ENCODE data around the gene SOX13. TPM values are rescaled to one million over a fixed set of nuclear protein-coding genes. Genes with fewer than 3 reads are reported as not detected.

The SOX13 gene
- total RNA-seq, 1 experiment from 2014 or later: 81.9 TPM

- Histone ChIP-seq H3F3A (ENCODE audit: low read length, unreplicated experiment) (no peaks in the 10 kb centered on the region), H3K9me3 (ENCODE audit: low read length) (no peaks in the 10 kb centered on the region), H3K36me3 (ENCODE audit: low read depth, low read length) (no peaks in the 10 kb centered on the region), H3K27ac (ENCODE audit: low read length) (no peak overlapping the region), H3K9me2 (replicated peaks; ENCODE audit: low read length) (no peaks in the 10 kb centered on the region), H3K9ac (ENCODE audit: low read length) (no peak overlapping the region), H3K4me2 (ENCODE audit: low read length) (no peak overlapping the region), H3K27me3 (ENCODE audit: low read length) (no peaks in the 10 kb centered on the region), H3K4me3 (ENCODE audit: low read length) (no peak overlapping the region), H3K4me1 (ENCODE audit: insufficient read depth, low read length) (0 out of 2 replicates have a peak, but pooled peaks cover 8% of the 10 kb centered on the region), H2AFZ (ENCODE audit: low read length) (no peak overlapping the region), H4K20me1 (ENCODE audit: low read length) (no peaks in the 10 kb centered on the region), H3K79me2 (ENCODE audit: low read length) (no peaks in the 10 kb centered on the region)
- DNase-seq (no peak), ATAC-seq (no peak)
- BruUV-seq (replicated peaks): no TSS peak
- POLR2A ChIA-PET (ENCODE audit: unreplicated experiment): no interaction called here
- TF ChIP-seq EZH2phosphoT487 (IDR thresholded peaks at IDR 0.05; ENCODE audit: borderline replicate concordance, low read length): no peak
- TF ChIP-seq EZH2 (IDR thresholded peaks at IDR 0.05; ENCODE audit: low read length, unreplicated experiment): no peak
- TF ChIP-seq, protein P1, sequence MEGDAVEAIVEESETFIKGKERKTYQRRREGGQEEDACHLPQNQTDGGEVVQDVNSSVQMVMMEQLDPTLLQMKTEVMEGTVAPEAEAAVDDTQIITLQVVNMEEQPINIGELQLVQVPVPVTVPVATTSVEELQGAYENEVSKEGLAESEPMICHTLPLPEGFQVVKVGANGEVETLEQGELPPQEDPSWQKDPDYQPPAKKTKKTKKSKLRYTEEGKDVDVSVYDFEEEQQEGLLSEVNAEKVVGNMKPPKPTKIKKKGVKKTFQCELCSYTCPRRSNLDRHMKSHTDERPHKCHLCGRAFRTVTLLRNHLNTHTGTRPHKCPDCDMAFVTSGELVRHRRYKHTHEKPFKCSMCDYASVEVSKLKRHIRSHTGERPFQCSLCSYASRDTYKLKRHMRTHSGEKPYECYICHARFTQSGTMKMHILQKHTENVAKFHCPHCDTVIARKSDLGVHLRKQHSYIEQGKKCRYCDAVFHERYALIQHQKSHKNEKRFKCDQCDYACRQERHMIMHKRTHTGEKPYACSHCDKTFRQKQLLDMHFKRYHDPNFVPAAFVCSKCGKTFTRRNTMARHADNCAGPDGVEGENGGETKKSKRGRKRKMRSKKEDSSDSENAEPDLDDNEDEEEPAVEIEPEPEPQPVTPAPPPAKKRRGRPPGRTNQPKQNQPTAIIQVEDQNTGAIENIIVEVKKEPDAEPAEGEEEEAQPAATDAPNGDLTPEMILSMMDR (conservative IDR thresholded peaks at IDR 0.05; ENCODE audit: low read depth, low read length): no peak
- CTCF ChIA-PET: no interaction called here
- intact Hi-C loops (cut with micrococcal nuclease): no loop called here
Observed at GRCh38 chr1:204146965-204147364, 74.0 kb downstream of the SOX13 start.

DNA sequence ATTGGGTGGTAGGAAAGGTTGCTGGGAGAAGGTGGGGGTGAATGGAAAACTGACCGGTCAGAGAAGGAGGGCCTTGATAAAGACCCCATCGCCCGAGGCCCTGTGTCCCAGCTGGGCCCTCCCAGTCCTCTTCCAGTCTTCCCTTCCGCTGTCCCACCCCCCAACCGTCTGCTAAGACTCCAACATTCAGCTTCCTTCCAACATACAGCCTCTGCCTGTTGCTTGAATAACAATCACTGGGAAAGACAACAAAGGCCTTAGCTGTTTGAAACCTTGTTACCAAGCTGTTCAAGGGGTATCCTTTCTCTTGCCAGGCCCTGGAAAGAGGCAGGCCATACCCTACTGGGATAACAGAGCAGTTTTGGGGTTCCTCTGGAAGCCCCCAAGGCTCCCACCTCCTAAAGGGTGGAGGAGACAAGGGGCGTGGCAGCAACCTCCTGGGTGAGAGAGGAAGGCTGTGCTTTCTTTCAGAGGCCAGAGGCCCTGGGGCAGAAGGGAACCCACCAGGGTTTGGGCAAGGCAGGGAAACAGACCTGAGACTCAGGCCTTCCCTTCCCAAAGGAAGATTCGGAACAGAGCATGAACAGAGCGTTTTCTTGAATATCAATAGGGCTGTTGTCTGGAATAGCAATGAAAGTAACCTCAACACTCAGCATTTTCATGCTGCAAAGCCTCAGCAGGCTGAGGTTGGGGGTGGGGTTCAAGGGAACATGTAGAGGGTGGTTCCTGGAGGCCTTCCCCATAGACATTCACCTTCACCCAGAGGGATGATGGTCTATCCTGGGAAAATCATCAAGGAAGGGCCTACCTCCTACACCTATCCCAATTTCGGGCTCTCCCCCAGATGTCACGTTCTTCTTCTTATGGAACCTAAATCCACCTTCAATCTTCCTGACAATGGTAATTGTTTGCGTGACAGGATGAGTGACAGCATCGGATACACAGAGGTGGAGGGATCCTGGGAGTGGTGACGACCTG lies 74.8 kb downstream of the SOX13 start:
- H3K27ac ChIP-seq (ENCODE audit: low read length): no peak overlapping the region
- ChIA-PET CTCF (no interaction called here), POLR2A (ENCODE audit: unreplicated experiment) (no interaction called here)
- intact Hi-C loops (cut with micrococcal nuclease): no loop called here
- peaks cover 12% of the 10 kb centered on the region; the same call in 1 of the 2 replicates for H3K4me1 ChIP-seq (ENCODE audit: insufficient read depth, low read length)
- no peak for TF ChIP-seq EZH2phosphoT487 (IDR thresholded peaks at IDR 0.05; ENCODE audit: borderline replicate concordance, low read length)
- TF ChIP-seq EZH2 (IDR thresholded peaks at IDR 0.05; ENCODE audit: low read length, unreplicated experiment): no peak
- TF ChIP-seq, protein P1 (conservative IDR thresholded peaks at IDR 0.05; ENCODE audit: low read depth, low read length): no peak
- H3K9me2 ChIP-seq (replicated peaks; ENCODE audit: low read length): no peaks in the 10 kb centered on the region
- H3K9ac ChIP-seq (ENCODE audit: low read length): no peak overlapping the region
- no peaks in the 10 kb centered on the region for H3K36me3 ChIP-seq (ENCODE audit: low read depth, low read length)
- no peaks in the 10 kb centered on the region for H3K9me3 ChIP-seq (ENCODE audit: low read length)
- ATAC-seq: no peak
- no peaks in the 10 kb centered on the region for H3K79me2 ChIP-seq (ENCODE audit: low read length)
- no peak overlapping the region for H2AFZ ChIP-seq (ENCODE audit: low read length)
- H3F3A ChIP-seq (ENCODE audit: low read length, unreplicated experiment): no peaks in the 10 kb centered on the region
- H4K20me1 ChIP-seq (ENCODE audit: low read length): no peaks in the 10 kb centered on the region
- H3K27me3 ChIP-seq (ENCODE audit: low read length): no peaks in the 10 kb centered on the region
- no peak overlapping the region for H3K4me2 ChIP-seq (ENCODE audit: low read length)
- BruUV-seq (replicated peaks): no TSS peak
- DNase-seq: no peak
- no peak overlapping the region for H3K4me3 ChIP-seq (ENCODE audit: low read length)

- no peak for DNase-seq
- Histone ChIP-seq H2AFZ (ENCODE audit: low read length) (no peak overlapping the region), H3K4me1 (ENCODE audit: insufficient read depth, low read length) (peaks cover 14% of the 10 kb centered on the region; the same call in 1 of the 2 replicates), H3K79me2 (ENCODE audit: low read length) (no peaks in the 10 kb centered on the region), H3K9ac (ENCODE audit: low read length) (no peak overlapping the region), H3K27ac (ENCODE audit: low read length) (no peak overlapping the region), H3K4me2 (ENCODE audit: low read length) (no peak overlapping the region), H3K36me3 (ENCODE audit: low read depth, low read length) (no peaks in the 10 kb centered on the region), H4K20me1 (ENCODE audit: low read length) (no peaks in the 10 kb centered on the region), H3K9me2 (replicated peaks; ENCODE audit: low read length) (no peaks in the 10 kb centered on the region), H3F3A (ENCODE audit: low read length, unreplicated experiment) (no peaks in the 10 kb centered on the region), H3K9me3 (ENCODE audit: low read length) (no peaks in the 10 kb centered on the region), H3K27me3 (ENCODE audit: low read length) (no peaks in the 10 kb centered on the region), H3K4me3 (ENCODE audit: low read length) (no peak overlapping the region)
- intact Hi-C loops (cut with micrococcal nuclease): no loop called here
- BruUV-seq (replicated peaks): no TSS peak
- ATAC-seq: no peak
- POLR2A ChIA-PET (ENCODE audit: unreplicated experiment): no interaction called here
- CTCF ChIA-PET: no interaction called here
- TF ChIP-seq, protein P1 (conservative IDR thresholded peaks at IDR 0.05; ENCODE audit: low read depth, low read length): no peak
- no peak for TF ChIP-seq EZH2phosphoT487 (IDR thresholded peaks at IDR 0.05; ENCODE audit: borderline replicate concordance, low read length)
- TF ChIP-seq EZH2 (IDR thresholded peaks at IDR 0.05; ENCODE audit: low read length, unreplicated experiment): no peak
Observed at GRCh38 chr1:204149107-204149506, 76.2 kb downstream of the SOX13 start.

Data from PC-3 (cell line).